HepG2 (cell line): ENCODE results near the gene ZGRF1. TPM values are rescaled to one million over a fixed set of nuclear protein-coding genes. Genes with fewer than 3 reads are reported as not detected.

Source experiments
- AFF4 ChIP-seq: sonication (generic); formaldehyde crosslinking; IDR thresholded peaks from 2 replicates; pipeline ENCODE4 v1.4.0; 2020; ENCODE audit warnings: missing genetic modification reagents
- CEBPZ ChIP-seq: IDR thresholded peaks from 2 replicates; pipeline ENCODE4 v1.6.1; 2012; ENCODE audit warnings: low read length, improper control_type of control experiment
- DMAP1 ChIP-seq: IDR thresholded peaks from 2 replicates; pipeline ENCODE4 v1.6.1; 2016
- EZH2 ChIP-seq: conservative IDR thresholded peaks from 2 replicates; pipeline ENCODE4 v1.6.1; 2012; ENCODE audit warnings: mild to moderate bottlenecking, low read depth, low read length, moderate library complexity
- IRF9 ChIP-seq: sonication (generic); formaldehyde crosslinking; IDR thresholded peaks from 2 replicates; pipeline ENCODE4 v1.8.0; 2022; ENCODE audit warnings: missing genetic modification reagents, mild to moderate bottlenecking, borderline replicate concordance
- PITX1 ChIP-seq: sonication (generic); formaldehyde crosslinking; IDR thresholded peaks from 2 replicates; pipeline ENCODE4 v1.5.1; 2020; ENCODE audit warnings: mild to moderate bottlenecking, missing genetic modification reagents
- RAD21 ChIP-seq: fragments of 450-650 bp; formaldehyde crosslinking; IDR thresholded peaks from 2 replicates; pipeline ENCODE4 v1.5.0; 2020; ENCODE audit warnings: mild to moderate bottlenecking
- SATB2 ChIP-seq: sonication (generic); formaldehyde crosslinking; IDR thresholded peaks from 2 replicates; pipeline ENCODE4 v1.5.0; 2020; ENCODE audit warnings: missing genetic modification reagents
- TBL1XR1 ChIP-seq: fragments of 150-350 bp; IDR thresholded peaks from 2 replicates; pipeline ENCODE4 v1.6.1; 2014; ENCODE audit warnings: borderline replicate concordance, low read length; ENCODE audit not compliant: partially characterized antibody
- ZFX ChIP-seq: sonication (generic); formaldehyde crosslinking; IDR thresholded peaks from 2 replicates; pipeline ENCODE4 v1.4.0; 2020; ENCODE audit warnings: mild to moderate bottlenecking, low read depth, missing genetic modification reagents, moderate library complexity
- ZNF12 ChIP-seq: sonication (generic); formaldehyde crosslinking; IDR thresholded peaks from 2 replicates; pipeline ENCODE4 v1.5.0; 2020; ENCODE audit warnings: missing genetic modification reagents
- ZNF17 ChIP-seq: sonication (generic); formaldehyde crosslinking; IDR thresholded peaks from 2 replicates; pipeline ENCODE4 v1.5.0; 2020; ENCODE audit warnings: mild to moderate bottlenecking, missing genetic modification reagents
- ZNF331 ChIP-seq: sonication (generic); formaldehyde crosslinking; IDR thresholded peaks from 2 replicates; pipeline ENCODE4 v1.4.0; 2020; ENCODE audit warnings: missing genetic modification reagents
- ZNF34 ChIP-seq: sonication (generic); formaldehyde crosslinking; IDR thresholded peaks from 2 replicates; pipeline ENCODE4 v1.4.0; 2020; ENCODE audit warnings: mild to moderate bottlenecking, missing genetic modification reagents, borderline replicate concordance
- ZNF746 ChIP-seq: sonication (generic); formaldehyde crosslinking; IDR thresholded peaks from 2 replicates; pipeline ENCODE4 v1.8.0; 2022; ENCODE audit warnings: mild to moderate bottlenecking, missing genetic modification reagents
- ZNF749 ChIP-seq: sonication (generic); formaldehyde crosslinking; IDR thresholded peaks from 2 replicates; pipeline ENCODE4 v1.8.0; 2022; ENCODE audit warnings: mild to moderate bottlenecking, missing genetic modification reagents, moderate library complexity, borderline replicate concordance
- polyA plus RNA-seq, 8 experiments: library from polyadenylated mRNA; depleted of rRNA in 3 of 8; stranded (reverse) in 7 of 8; unstranded in 1 of 8; fragments of >200 nt; fragmentation: Illumina TruSeq in 4 of 8; extraction: Trizol in 4 of 8; gene quantifications; 2 replicates each; pipeline versions ENCODE4 v1.2.1 to v1.2.3, GENCODE V29; 2011 to 2016; ENCODE audit warnings: low read depth in 4 of 8, missing spikeins in 1 of 8, mixed read lengths in 1 of 8; ENCODE audit not compliant: insufficient read depth in 1 of 8
- total RNA-seq, 5 experiments: library from RNA; depleted of rRNA; stranded (reverse); fragments of >200 nt; fragmentation: Illumina TruSeq; extraction: Trizol; gene quantifications; 2 replicates each; pipeline ENCODE4 v1.2.3, GENCODE V29; 2016; ENCODE audit warnings: low read depth in 1 of 5
- TF ChIP-seq, protein P1 (sequence below): IDR thresholded peaks from 2 replicates; pipeline ENCODE4 v1.6.1; 2018; ENCODE audit warnings: missing genetic modification reagents, mild to moderate bottlenecking, missing compliant biosample characterization

The ZGRF1 gene
- total and polyA plus RNA-seq, 2 of the 13 experiments (the other 11 are each of a cell fraction or from before 2014, with no cell fraction given), result 8.6 to 15.9 TPM

DNA sequence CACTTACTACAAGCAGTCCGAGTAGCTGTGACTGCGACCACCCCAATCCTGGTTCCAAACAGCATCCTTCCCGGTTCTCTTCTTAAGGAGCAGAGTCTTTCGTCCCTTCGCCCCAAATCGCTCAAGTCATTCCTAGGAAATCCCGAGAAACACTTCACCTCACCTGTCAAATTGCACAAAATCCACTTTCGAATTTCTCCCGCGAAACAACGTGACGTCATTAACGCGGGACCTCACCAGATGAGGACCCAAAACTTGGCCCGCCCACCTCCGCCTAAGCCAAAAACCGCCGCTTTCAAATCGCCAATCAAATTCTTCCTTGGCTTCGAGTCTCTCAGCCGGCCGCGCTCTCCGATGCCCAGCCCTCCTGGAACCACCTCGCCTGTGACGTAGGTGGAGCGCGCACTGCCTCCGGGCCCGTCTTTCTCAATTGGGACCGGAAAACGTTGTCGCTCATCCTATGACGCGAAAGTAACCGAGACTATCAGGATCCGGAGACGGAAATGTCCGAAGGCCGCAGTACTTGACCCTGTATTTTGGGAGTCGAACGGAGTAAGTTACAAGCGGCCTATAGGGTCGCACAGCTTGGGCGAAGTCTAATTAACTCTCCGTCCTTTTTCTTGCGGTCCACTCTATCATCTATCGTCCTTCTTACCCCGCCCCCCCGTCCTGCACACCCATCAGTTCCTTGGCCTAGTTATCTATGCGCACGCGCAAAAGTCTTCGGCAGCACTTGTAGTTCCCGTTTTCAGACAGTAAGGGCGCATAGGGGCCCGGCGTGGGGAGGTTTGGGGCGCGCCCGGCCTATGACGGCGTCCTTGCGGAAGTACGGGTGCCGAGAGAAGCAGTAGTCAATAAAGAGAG is at the start of gene ZGRF1, which contains the start of gene LARP7 (continued):
- no peak for TF ChIP-seq TBL1XR1
- no peak for TF ChIP-seq ZNF17
- peak; percentile 75; the same call in 1 of the 2 replicates for TF ChIP-seq DMAP1
- no peak for TF ChIP-seq ZNF34 (CRISPR knock-in tag)
- no peak; the same call in 1 of the 2 replicates for TF ChIP-seq ZNF331 (CRISPR knock-in tag)
- 0 out of 2 replicates have a peak, but pooled peaks have one; percentile 29 for TF ChIP-seq IRF9 (CRISPR knock-in tag)
- TF ChIP-seq, protein P1, sequence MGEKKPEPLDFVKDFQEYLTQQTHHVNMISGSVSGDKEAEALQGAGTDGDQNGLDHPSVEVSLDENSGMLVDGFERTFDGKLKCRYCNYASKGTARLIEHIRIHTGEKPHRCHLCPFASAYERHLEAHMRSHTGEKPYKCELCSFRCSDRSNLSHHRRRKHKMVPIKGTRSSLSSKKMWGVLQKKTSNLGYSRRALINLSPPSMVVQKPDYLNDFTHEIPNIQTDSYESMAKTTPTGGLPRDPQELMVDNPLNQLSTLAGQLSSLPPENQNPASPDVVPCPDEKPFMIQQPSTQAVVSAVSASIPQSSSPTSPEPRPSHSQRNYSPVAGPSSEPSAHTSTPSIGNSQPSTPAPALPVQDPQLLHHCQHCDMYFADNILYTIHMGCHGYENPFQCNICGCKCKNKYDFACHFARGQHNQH (CRISPR knock-in tag), result peak; percentile 68; the same call in 1 of the 2 replicates
- TF ChIP-seq ZNF746, result no peak; the same call in 1 of the 2 replicates
- 0 out of 2 replicates have a peak, but pooled peaks have one; percentile 51 for TF ChIP-seq SATB2 (CRISPR knock-in tag)
- no peak for TF ChIP-seq AFF4 (CRISPR knock-in tag)
- TF ChIP-seq PITX1, result peak; percentile 15; the same call in 1 of the 2 replicates
- no peak for TF ChIP-seq CEBPZ
- TF ChIP-seq ZNF12, result no peak; the same call in 1 of the 2 replicates
- peak; percentile 95 for TF ChIP-seq ZFX (CRISPR knock-in tag)
- TF ChIP-seq EZH2, result no peak
- no peak; the same call in 1 of the 2 replicates for TF ChIP-seq ZNF749 (CRISPR knock-in tag)
- no peak; the same call in 1 of the 2 replicates for TF ChIP-seq RAD21
